GM23248 (cell line): ENCODE results near the gene PRSS53. TPM values are rescaled to one million over a fixed set of nuclear protein-coding genes. Genes with fewer than 3 reads are reported as not detected.
A peak's percentile ranks its signal among the peaks of the same experiment; 100 is the strongest.

Source experiments
- DNase-seq: peaks from one replicate; pipeline ENCODE4 v3.0.0-alpha.2; 2015
- H2AFZ ChIP-seq: fragments of 200-600 bp; sonication (generic); 2 replicates; pipeline ENCODE4 v1.6.1; 2016; ENCODE audit warnings: antibody characterized with exemption
- H3F3A ChIP-seq: fragments of 200-600 bp; sonication (generic); 2 replicates; pipeline ENCODE4 v1.6.1; 2016; ENCODE audit warnings: mild to moderate bottlenecking, antibody characterized with exemption, mixed run types; ENCODE audit not compliant: insufficient read depth
- H3K27ac ChIP-seq: fragments of 200-600 bp; sonication (generic); 2 replicates; pipeline ENCODE4 v1.5.1; 2016; ENCODE audit warnings: mild to moderate bottlenecking
- H3K27me3 ChIP-seq: fragments of 200-600 bp; sonication (generic); replicated peaks from 2 replicates; pipeline ENCODE4 v1.6.1; 2016; ENCODE audit warnings: mild to moderate bottlenecking; ENCODE audit not compliant: insufficient read depth
- H3K36me3 ChIP-seq: fragments of 200-600 bp; sonication (generic); 2 replicates; pipeline ENCODE4 v1.6.1; 2016; ENCODE audit warnings: low read depth, mild to moderate bottlenecking
- H3K4me1 ChIP-seq: fragments of 200-600 bp; sonication (generic); 2 replicates; pipeline ENCODE4 v1.6.1; 2016; ENCODE audit warnings: mild to moderate bottlenecking; ENCODE audit not compliant: insufficient read depth
- H3K4me2 ChIP-seq: fragments of 200-600 bp; sonication (generic); one replicate; pipeline ENCODE4 v1.6.1; 2016; ENCODE audit warnings: mild to moderate bottlenecking; ENCODE audit not compliant: unreplicated experiment
- H3K4me3 ChIP-seq: fragments of 200-600 bp; sonication (generic); 2 replicates; pipeline ENCODE4 v1.5.1; 2016; ENCODE audit warnings: mild to moderate bottlenecking
- H3K79me2 ChIP-seq: fragments of 200-600 bp; sonication (generic); 2 replicates; pipeline ENCODE4 v1.6.1; 2016; ENCODE audit warnings: mild to moderate bottlenecking; ENCODE audit not compliant: insufficient read depth
- H3K9ac ChIP-seq: fragments of 200-600 bp; sonication (generic); 2 replicates; pipeline ENCODE4 v1.6.1; 2016; ENCODE audit warnings: mild to moderate bottlenecking
- H3K9me2 ChIP-seq: fragments of 200-600 bp; sonication (generic); 2 replicates; pipeline ENCODE4 v1.6.1; 2016; ENCODE audit warnings: mixed run types, mild to moderate bottlenecking, moderate library complexity; ENCODE audit not compliant: insufficient read depth
- H3K9me3 ChIP-seq: fragments of 200-600 bp; sonication (generic); one replicate; pipeline ENCODE4 v1.6.1; 2017; ENCODE audit warnings: low read depth
- H4K20me1 ChIP-seq: fragments of 200-600 bp; sonication (generic); 2 replicates; pipeline ENCODE4 v1.6.0; 2016; ENCODE audit not compliant: insufficient read depth
- EZH2 ChIP-seq: fragments of 200-600 bp; sonication (generic); IDR thresholded peaks from 2 replicates; pipeline ENCODE4 v1.6.1; 2018; ENCODE audit warnings: antibody characterized with exemption, mild to moderate bottlenecking; ENCODE audit not compliant: insufficient read depth, poor library complexity, severe bottlenecking
- EZH2phosphoT487 ChIP-seq: fragments of 200-600 bp; sonication (generic); IDR thresholded peaks from 2 replicates; pipeline ENCODE4 v1.6.1; 2018; ENCODE audit warnings: antibody characterized with exemption, moderate library complexity, mild to moderate bottlenecking, low read depth; ENCODE audit not compliant: insufficient read depth
- WGBS, 2 experiments: methylation state at CpG; one replicate each; pipeline ENCODE4 v1.1.6; 2015 to 2017; ENCODE audit warnings: low lambda C conversion rate in 2 of 2, low coverage in 1 of 2; ENCODE audit errors: missing lambda C conversion rate in 2 of 2; 5-methylcytosine and 5-hydroxymethylcytosine counted together
- in situ Hi-C: fragments of 300-500 bp; cut with MboI; formaldehyde crosslinking; loops from 2 replicates; pipeline ENCODE4 v1.15.0; 2020
- polyA plus RNA-seq: library from polyadenylated mRNA; unstranded; fragments of >200 nt; fragmentation: Nextera tagmentation; extraction: Ambion mirVana; gene quantifications from 2 replicates; pipeline ENCODE4 v1.2.1, GENCODE V29; 2016
- total RNA-seq: library from RNA; depleted of rRNA; stranded (reverse); fragments of >200 nt; shearing (Covaris generic); gene quantifications from 2 replicates; pipeline ENCODE4 v1.2.3, GENCODE V29; 2014

PRSS53 gene
- total and polyA plus RNA-seq, 2 experiments from 2014 or later, result 0.95 to 7.0 TPM

DNA sequence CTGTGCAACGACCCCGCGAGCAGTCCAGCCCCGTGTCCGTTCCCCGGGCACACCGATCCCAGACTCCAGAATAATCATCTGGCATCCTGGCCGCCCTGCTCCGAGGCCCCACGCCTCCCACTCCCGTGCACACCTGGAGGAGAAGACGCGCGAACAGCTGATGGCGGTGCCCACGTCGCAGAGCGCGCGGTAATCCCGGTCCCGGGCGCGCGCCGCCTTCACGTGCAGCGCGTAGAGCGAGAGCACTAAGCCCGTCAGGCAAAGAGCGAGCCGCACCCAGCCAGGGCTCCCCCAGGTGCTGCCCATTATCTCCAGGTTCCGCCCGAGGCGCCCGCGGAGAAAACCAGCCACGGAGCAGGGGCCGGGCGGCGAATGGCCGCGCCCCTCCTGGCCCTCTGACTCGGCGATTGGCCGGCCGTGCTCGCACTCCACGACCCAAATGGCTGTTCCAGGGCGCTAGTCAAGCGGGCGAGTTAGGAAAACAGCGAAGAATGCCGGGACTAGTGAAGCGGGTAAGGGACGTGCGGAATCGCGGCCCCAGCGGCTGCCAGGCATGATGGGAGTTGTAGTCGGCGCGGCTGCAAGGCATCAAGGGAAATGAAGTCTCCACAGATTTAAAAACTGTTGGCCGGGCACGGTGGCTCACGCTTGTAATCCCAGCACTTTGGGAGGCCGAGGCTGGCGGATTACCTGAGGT is 5.8 kb upstream of the PRSS53 start, which contains the start of gene VKORC1:
VKORC1 (minus strand) TSS at position 374 of the 697 bp plus-strand sequence; CDS start at position 306, 68 bp downstream.
- DNase-seq, result peak; percentile 100
- H3K4me2 ChIP-seq, result peak within 1 kb of the TSS; percentile 96
- H3K79me2 ChIP-seq, result peaks cover 43% of the 10 kb centered on the region
- peaks cover 8% of the 10 kb centered on the region; the same call in 1 of the 2 replicates for H3K36me3 ChIP-seq
- no peaks in the 10 kb centered on the region for H3K27me3 ChIP-seq
- peak within 1 kb of the TSS; percentile 93 for H3K27ac ChIP-seq
- in situ Hi-C loops, result no loop called here
- WGBS, 2 experiments, result 0 to 1% methylated on average over 68 to 69 of the region's 69 CpGs
- TF ChIP-seq EZH2phosphoT487, result no peak
- TF ChIP-seq EZH2, result no peak
- H3K4me1 ChIP-seq, result peaks cover 33% of the 10 kb centered on the region
- H4K20me1 ChIP-seq, result no peaks in the 10 kb centered on the region
- peak within 1 kb of the TSS; percentile 94 for H3K9ac ChIP-seq
- H2AFZ ChIP-seq, result peak within 1 kb of the TSS; percentile 79
- H3K9me2 ChIP-seq, result no peaks in the 10 kb centered on the region
- peaks cover 21% of the 10 kb centered on the region for H3F3A ChIP-seq
- H3K4me3 ChIP-seq, result peak within 1 kb of the TSS; percentile 92
- H3K9me3 ChIP-seq, result no peaks in the 10 kb centered on the region

DNA sequence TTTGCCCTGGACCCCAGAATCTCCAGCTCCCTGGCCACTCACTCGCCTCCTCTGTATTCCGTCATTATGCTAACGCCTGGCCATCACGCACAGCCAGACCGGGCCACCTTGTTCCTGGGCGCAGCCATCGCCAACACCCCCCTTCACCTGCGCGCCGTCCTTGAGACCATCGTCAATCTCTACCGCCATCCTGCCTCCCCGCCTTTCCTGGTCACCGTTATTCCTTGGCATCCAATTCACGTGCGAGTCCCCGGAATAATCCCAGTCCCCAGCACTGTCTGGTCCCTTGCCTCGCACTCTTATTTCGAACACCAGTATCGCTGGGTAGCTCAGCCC is 5.3 kb upstream of the PRSS53 start:
- peak; percentile 41 for DNase-seq
- Histone ChIP-seq H3K9ac (peak overlapping the region; percentile 94), H3F3A (peaks cover 21% of the 10 kb centered on the region), H3K4me1 (peaks cover 33% of the 10 kb centered on the region), H3K9me3 (no peaks in the 10 kb centered on the region), H3K4me2 (peak overlapping the region; percentile 96), H3K36me3 (peaks cover 13% of the 10 kb centered on the region; the same call in 1 of the 2 replicates), H3K9me2 (no peaks in the 10 kb centered on the region), H3K79me2 (peaks cover 48% of the 10 kb centered on the region), H3K27ac (peak overlapping the region; percentile 93), H2AFZ (peak overlapping the region; percentile 79), H3K27me3 (no peaks in the 10 kb centered on the region), H3K4me3 (peak overlapping the region; percentile 92), H4K20me1 (no peaks in the 10 kb centered on the region)
- in situ Hi-C loops, result no loop called here
- TF ChIP-seq EZH2 (no peak), EZH2phosphoT487 (no peak)
- 1 to 3% methylated on average over 20 of the region's 20 CpGs for WGBS, 2 experiments

GRCh38 chr16:31093132-31093703 is 4.5 kb upstream of the PRSS53 start:
- peak overlapping the region; percentile 92 for H3K4me3 ChIP-seq
- H3K4me2 ChIP-seq, result peak overlapping the region; percentile 96
- no peaks in the 10 kb centered on the region for H3K9me3 ChIP-seq
- in situ Hi-C loops, result no loop called here
- H4K20me1 ChIP-seq, result no peaks in the 10 kb centered on the region
- H3F3A ChIP-seq, result peaks cover 21% of the 10 kb centered on the region
- no peaks in the 10 kb centered on the region for H3K27me3 ChIP-seq
- peaks cover 57% of the 10 kb centered on the region for H3K79me2 ChIP-seq
- peak overlapping the region; percentile 94 for H3K9ac ChIP-seq
- H3K9me2 ChIP-seq, result no peaks in the 10 kb centered on the region
- peaks cover 13% of the 10 kb centered on the region; the same call in 1 of the 2 replicates for H3K36me3 ChIP-seq
- DNase-seq, result peak; percentile 71
- TF ChIP-seq EZH2phosphoT487 (no peak), EZH2 (no peak)
- WGBS, 2 experiments, result 47 to 49% methylated on average over 14 to 17 of the region's 17 CpGs
- H3K27ac ChIP-seq, result peak overlapping the region; percentile 93
- peaks cover 33% of the 10 kb centered on the region for H3K4me1 ChIP-seq
- no peak overlapping the region for H2AFZ ChIP-seq

DNA sequence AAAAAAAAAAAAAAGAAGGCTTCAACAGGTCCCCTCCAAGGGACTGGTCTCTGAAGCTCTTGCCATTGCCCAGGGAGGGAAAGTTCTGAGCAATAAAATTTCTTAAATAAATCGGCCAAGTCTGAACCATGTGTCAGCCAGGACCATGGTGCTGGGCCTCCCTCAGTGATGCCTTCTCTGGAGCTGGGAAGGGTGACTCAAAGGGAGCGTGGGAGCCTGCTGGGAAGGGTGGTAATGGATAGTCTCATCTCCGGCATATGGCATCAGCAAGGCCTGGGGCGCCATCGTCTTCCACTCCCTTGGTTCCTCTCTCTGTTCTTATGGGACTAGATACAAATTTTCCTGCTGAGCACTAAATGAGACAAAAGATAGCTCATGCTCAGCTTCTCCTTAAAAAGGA is 3.6 kb upstream of the PRSS53 start:
- H3K27ac ChIP-seq, result peak overlapping the region; percentile 93
- peaks cover 66% of the 10 kb centered on the region for H3K79me2 ChIP-seq

More for the DNA sequence above, 3.6 kb upstream of the PRSS53 start:
- H3K9me3 ChIP-seq, result no peaks in the 10 kb centered on the region
- 30 to 31% methylated on average over 5 of the region's 5 CpGs for WGBS, 2 experiments
- TF ChIP-seq EZH2, result no peak
- in situ Hi-C loops, result no loop called here
- H3K4me2 ChIP-seq, result peak overlapping the region; percentile 62
- H3K36me3 ChIP-seq, result peaks cover 13% of the 10 kb centered on the region; the same call in 1 of the 2 replicates
- no peaks in the 10 kb centered on the region for H3K27me3 ChIP-seq
- H3K4me1 ChIP-seq, result peaks cover 33% of the 10 kb centered on the region
- no peaks in the 10 kb centered on the region for H3K9me2 ChIP-seq
- peak overlapping the region; percentile 94 for H3K9ac ChIP-seq
- H2AFZ ChIP-seq, result no peak overlapping the region
- peaks cover 21% of the 10 kb centered on the region for H3F3A ChIP-seq
- no peaks in the 10 kb centered on the region for H4K20me1 ChIP-seq
- H3K4me3 ChIP-seq, result peak overlapping the region; percentile 92
- DNase-seq, result peak; percentile 98
